ENCODE data around the gene KCNJ10.
"Not testable (repeated sequence)": the region's sequence is repeated elsewhere in the genome, so short reads cannot be mapped to it uniquely, and the experiment has no call there.

Gene KCNJ10

DNA sequence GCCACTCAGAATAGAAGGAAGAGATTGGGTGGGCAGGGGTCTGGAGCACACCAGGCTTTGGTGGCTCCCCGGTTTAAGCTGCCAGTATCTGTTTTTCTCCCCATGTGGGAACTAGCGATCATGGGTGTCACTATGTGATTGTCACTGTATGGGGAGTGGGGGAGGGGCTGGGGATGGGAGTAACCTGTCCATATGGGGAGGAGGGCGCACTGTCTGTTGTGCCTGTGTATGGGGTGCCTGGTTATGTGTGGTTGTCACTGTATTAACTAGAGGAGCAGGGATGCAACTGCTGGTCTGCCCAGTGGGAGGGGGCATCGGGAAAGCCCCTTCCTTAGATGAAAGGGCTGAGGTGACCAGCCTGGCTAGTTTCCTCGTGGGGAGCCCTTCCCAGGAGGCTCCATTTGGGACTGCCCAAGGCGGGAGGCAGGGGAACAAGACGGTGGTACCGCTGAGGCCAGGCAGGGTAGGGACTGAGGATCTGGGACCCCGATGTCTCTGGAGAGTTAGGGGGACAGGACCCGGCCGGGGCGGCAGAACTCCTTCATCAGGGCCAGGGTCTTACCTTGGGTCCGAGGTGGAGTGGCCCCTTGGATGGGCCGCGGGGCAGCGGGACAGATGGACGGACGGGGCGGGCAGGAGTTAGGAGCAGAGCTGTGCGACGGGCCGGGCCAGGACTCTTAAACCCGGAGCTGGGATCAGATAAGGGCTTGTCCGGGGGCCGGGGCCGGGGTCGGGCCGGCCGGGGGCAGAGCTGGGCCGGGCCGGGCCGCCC is at the start of gene KCNJ10:
KCNJ10 (minus strand) TSS at position 701 of the 772 bp plus-strand sequence. CDS start 27,628 bp downstream, outside the sequence.
- no peak for DNase-seq

DNA sequence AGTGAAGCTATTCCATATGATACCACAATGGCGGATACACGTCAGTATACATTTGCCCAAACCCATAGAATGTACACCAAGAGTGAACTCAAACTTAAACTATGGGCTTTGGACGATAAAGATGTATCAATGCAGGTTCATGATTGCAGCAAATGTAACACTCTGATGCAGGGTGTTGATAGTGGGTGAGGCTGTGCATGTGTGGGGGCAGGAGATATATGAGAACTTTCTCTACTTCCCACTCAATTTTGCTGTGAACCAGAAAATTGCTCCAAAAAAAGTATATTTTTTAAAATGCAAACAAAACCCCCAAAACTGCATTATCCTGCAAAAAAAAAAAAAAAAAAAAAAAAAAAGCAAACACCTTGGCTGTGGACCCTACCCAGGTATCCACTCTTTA is 49.0 kb upstream of the KCNJ10 start:
- no peak for DNase-seq

DNA sequence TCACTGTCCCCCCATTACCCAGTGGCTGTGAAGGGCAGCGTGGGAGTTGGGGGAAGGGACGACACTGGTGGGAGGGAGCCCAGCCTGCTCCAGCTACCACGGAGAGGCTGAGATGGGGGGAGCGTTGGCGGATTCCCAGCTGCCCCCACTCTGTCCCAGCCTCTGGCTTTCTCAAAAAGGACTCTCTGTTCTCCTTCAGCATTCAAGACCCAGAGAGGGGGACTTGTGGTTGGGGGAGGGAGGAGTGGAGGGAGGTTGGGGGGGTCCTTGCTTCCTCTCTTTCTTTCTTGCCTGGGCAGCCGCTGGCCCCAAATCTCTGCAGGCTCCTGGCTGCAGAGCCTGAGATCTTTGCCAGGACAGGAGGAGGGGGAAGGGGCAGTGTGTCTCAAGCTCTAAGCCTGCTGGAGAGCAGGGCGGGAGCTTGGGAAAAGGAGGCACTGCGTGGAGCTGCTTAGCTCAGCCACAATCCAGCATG is 47.8 kb upstream of the KCNJ10 start:
- no peak for DNase-seq

DNA sequence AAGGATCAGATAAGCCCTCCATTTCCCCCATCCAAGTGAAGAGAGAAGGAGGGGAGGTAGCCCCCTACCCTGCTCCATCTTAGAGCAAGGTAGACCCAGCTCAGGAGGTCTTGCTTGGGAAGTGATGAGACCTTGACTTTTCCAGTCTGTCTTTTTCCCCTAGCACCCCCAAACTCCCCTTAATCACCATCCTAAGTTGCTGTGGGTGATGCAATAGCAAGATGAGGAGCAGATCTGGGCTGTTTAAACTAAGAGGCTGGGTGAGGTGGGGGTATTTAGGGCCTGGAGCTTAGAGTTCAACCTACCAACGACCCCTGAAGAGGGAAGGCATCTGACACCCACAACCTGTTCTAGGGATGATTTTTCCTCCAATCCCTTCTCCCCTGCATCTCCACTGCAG is 47.3 kb upstream of the KCNJ10 start:
- DNase-seq = no peak

DNA sequence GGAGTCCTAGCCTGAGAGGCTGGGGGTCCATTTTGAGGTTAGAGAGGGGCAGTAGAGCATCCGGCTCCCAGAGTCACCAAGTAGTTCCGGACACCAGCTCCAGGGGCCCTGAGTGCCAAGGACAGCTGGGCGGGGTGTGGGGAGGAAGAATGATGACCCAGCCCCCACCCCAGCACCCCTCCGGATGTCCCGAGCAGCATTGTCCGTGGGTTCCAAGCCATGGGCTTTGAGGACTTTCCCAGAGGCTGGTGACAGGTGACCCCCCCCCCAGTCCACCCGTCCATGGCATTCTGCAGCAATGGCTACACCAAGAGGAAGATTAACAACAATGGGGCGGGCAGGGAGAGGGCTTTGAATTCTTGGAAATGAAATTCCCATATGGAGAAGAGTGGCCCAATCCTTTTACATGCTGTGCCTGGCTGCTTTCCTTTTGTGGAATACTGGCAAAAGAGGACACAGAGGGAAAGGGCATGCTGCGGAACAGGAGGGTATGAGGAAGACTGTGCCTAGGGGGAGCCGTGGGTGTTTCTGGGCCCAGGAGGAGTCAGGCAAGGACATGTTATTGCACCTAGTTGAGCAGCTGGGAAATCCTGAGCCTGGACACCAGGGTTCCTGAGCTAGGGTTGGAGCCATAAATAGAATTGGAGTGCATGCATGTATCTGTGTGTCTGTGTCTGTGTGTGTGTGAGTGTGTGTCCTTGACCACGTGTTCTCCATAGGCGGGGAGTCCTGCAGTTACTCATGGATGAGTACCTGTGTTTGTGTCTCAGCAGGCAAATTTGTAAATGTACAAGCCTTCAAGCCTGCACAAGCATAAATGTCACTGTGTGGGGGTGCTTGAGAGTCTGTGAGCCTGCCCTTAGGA is 46.6 kb upstream of the KCNJ10 start:
- DNase-seq = no peak

DNA sequence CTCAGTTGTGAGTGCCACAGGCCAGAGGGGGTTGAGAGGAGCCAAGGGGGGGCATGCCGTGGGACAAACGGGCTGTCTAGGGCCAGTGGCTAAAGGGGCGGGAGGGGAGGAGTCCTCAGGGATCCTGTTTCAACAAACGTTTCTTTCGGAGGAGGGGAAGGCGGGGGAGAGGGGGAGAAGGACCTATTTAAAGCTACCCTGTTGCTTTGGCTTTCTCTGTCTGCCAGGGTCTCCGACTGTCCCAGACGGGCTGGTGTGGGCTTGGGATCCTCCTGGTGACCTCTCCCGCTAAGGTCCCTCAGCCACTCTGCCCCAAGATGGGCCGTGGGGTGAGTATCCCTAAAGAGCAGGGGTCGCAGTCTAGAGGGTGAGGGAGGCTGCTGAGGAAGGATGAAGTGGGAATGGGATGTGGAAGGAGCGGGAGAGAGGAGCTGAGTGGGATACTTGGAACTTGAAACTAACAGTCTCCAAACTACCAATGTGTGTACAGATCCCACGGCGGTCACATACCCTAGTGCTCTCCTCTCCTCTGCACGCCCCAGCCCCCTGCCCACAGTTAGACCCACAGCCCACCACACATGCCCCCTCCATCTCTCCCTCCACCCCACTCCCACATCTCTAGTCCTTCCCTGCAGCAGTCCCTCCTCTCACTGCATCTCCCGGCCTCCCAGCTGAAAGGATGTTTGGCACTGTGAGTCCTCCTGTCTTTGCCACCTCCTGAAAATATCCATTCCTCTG is 45.8 kb upstream of the KCNJ10 start, which contains the start of gene ATP1A2:
ATP1A2 (plus strand) TSS at position 215 of the 738 bp plus-strand sequence; CDS start at position 318, 103 bp downstream.
- DNase-seq = no peak

DNA sequence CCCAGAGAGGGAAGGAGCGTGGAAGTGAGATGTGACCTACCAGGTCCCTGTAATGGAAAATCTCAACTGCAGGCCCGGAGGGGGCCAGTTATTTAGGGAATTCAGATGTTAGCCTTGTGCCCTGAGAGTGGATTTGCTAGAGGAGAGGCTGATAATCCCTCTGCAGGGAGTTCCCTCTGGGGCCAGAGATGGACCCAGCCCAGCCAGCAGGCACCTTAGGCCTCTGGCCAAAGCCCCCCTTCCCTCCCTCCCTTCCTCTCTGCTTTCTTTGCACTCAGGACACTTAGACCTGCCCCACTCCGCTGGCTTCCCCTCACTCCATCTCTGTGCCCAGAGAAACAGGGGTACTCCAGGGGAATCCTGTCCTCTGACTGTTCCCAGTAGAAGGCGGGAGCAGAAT is 44.1 kb upstream of the KCNJ10 start:
- no peak for DNase-seq

DNA sequence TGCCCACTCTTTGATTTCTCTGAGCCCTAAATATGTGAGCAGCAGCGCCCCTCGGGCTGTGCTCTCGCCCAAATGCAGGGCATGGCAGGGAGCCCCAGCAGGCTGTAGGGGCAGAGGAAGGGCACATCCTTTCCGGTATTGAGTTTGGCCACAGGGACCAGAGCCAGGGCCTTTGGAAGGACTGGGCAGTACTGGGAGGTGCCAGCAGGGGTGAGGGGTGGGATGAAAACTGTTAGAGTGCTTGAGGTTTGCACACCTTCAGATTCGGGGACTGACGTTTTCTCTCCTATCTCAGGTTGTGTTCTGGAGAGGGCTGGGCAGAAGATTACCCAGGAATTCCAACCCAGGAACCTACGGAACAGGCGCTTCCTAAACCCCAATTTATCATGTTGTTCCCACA is 43.4 kb upstream of the KCNJ10 start:
- DNase-seq = no peak

DNA sequence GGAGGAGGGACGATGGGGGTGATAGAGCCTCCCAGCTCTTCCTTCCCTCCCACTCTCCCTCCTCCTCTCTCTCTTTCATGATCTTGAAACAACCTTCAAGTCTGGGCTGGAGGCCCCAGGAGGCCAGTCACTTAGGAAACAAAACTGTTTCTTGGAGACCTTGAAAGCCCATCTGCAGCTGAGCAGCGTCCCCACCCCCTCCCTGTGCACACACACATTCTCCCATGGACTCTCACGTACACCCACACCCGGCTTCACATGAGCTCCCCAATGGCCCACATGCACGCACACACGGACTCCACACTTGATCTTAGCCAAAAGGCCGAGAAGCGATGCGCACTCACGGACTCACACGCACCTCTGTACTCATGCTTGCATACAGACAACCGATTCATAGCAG is 42.4 kb upstream of the KCNJ10 start:
- no peak for DNase-seq

DNA sequence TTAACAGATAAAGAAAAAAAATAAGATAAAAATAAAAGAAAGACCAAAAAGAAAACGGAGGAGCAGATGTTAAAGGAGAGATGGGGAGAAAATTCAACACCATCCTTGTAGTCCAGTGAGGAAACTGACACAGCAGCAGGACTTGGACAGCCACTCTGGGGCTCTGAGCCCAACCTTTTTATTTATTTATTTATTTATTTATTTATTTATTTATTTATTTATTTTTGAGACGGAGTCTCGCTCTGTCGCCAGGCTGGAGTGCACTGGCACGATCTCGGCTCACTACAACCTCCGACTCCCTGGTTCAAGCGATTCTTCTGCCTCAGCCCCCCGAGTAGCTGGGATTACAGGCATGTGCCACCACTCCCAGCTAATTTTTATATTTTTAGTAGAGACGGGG is 41.5 kb upstream of the KCNJ10 start:
- not testable (repeated sequence) for DNase-seq

DNA sequence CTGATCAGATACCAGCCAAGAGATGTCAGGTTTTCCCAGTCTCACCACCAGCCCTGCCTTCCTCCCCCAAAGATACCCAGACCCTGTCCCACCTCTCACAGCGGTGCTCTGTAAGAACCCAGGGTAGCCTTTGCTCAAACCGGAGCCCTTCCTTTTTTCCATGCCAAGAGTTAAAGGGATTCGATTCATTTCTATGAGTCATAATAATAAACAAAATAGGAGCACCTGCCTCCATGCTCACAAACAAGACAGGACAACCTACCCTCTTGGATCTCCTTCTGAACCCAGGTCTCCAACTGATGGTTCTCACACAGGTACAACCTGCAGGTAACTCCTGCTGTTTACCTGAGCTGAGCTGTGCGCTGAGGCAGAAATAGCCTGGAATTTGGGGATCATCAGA is 39.7 kb upstream of the KCNJ10 start:
- no peak for DNase-seq

DNA sequence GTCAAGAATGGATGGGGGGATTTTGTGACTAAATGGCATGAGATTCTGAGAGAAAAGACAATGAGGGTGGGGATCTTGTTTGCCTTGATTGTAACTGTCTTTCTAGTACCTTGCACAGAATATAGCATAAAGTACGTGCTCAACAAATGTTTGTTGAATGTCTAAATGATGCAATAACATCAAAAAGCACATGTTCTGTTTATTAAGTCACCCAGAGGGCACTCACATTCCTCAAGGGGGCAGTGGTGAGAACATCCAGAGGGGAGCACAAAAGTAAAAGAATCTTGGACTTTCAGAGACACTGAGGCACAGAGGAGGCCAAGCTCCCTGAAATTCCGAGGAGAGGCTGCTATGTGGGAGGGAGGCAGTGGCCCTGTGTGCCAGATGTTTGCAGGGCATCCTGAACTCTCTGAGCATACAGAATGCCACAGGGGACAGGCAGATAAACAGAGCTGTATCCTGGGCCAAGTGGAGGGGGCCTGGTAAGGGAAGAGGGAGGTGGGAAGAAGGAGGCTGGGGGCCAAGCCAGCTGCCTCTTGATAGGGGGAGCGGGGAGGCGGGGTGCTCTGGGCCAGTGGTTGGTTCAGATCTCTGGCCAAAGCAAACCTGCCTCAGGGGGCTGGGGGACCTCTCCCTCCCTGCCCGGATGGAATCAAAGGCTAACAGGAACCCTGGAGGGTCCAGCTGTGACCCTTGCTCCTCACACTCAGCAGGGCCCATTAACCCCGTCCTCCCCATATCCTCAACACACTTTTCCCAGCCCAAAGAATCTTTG is 39.1 kb upstream of the KCNJ10 start:
- DNase-seq = no peak

DNA sequence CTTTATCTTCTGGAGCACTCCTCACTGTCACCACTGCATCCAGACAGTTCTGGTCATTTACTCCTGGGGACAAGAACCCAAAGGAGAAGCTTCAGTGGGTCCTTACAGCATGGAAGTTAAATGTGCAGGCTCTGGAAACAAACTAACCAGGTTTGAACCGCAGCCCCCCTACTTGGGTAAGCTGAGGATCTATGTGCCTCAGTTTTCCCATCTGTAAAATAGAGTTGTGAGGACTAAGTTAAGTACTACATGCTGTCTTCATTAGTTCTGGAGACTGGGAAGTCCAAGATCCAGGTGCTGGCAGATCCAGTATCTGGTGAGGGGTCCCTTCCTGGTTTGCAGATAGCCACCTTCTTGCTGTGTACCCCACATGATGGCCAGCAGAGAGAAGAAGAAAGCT is 37.6 kb upstream of the KCNJ10 start:
- DNase-seq = no peak

DNA sequence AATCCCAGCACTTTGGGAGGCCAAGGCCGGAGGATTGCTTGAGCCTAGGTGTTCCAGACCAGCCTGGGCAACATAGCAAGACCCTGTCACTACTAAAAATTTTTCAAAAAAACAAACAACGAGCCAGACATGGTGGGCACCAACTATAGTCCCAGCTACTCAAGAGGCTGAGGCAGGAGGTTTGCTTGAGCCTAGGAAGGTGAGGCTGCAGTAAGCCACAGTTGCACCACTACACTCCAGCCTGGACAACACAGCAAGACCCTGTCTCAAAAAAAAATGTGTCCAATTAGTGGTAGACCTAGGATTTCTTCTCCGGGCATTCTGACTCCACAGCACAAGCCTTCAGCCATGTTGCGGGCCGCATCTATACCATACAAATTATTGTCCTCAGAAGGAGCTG is 35.2 kb upstream of the KCNJ10 start:
- no peak for DNase-seq

DNA sequence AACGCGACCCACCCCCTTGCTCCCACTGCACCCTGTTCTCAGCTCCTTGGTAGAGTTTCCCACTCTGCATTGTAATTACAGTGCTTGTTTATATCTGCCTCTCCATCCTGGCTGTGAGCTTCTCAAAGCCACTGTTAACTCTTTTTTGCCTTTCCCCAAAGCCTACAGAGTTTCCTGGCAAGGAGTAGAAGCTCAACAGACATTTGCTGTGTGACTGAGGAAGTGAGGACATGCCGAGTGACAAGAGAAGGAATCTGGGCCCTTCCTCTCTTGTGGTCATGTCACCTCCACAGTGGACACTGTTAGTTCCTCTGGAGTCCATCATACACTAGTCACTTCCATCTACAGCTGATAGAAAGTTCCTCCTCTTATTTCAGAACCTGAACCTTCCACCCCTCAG is 34.5 kb upstream of the KCNJ10 start:
- no peak for DNase-seq

DNA sequence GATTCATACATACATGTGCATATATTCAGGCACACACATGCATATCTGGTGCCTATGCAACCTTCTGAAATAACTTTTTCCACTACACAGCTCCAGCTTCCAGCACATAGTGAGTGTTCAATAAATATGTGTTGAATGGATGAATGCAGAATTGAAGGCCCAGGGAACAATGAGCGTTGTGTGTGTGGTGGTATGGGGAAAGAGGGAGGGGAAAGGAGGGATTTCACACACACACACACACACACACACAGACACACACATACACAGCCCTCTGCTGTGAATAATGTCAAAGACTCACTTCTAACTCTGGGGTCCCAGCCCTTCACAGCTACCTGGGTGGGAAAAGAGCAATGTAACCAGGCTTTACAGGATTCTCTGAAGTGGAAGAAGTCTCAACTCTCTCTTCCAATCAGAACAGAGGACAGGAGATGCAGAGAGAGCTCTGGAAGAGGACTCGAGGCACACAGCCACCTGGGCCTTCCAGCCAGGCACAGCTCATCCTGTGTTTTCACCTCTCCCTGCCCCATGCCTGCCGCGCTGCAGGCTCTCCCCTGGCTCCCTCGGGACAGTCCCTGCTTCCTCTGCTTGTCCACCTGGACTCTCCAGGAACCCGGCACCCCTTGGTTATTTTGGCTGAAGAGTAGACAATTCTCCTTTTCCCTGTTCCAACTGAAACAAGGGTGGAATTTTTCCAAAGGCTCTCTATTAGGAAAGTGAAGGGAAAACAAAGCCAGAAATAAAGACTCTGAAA is 33.9 kb upstream of the KCNJ10 start:
- no peak for DNase-seq

DNA sequence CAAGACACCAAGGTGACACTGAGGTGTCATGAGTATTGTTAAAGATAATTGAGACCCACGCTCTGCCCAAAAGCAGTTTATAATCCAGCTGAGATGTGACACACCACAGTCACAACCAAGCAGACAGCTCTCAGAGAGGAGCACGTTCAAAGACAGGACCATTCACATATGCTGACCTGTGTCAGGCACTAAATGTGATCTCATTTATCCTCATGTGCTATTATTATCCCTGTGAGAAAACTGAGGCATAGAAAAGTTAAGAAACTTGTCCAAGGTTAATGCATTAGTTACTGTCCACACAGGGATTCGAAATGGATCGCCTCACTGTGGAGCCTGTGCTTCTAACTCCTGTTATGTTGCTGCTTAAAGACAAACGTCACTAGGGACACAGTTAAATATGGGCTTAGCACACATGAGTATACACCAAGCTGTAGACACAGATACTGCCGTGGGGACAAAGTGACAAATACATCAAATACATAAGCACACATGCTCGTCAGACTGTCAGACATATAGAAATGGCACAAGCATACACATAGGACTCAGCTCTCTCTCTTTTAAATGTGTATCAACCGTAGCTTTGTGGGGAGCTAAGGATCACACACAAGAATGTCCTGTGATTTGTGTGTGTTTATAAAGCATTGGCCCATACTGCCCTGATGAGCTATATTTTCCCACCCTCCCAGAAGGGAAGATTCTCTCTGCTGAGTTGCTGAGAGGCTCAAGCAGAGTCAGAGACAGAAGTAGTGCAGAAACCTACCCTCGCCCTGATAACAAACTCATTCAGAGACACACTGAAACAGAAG is 32.0 kb upstream of the KCNJ10 start:
- no peak for DNase-seq

DNA sequence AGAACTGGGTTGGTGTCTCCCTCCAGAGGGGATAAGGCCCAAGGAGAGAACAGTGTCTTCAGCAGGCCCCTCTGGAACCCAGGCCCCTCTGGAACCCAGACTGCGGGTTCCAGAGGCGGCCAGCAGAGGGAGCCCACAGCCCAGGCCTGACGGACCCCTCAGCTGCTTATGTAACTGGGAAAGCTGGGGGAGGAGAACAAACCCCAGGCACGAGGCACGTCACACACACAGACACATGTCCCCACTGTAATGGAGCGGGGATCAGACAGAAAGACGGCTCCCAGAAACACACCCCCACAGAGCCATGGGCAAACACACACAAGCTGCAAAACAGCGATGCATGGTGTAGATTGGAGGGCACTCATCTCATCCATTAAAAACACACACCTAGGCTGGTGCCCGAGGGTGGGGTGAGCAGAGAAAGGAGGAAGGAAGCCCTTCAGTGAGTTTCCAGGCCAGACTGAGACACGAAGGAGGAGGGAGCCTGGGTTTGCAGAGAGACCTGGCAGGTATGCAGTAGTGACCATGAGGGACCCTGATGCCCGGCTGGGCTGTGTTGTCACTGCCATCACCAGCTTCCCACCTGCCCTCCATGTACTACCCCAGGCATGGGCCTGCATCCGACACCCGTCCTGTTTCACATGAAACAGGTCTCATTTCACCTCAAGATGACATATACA is 31.2 kb upstream of the KCNJ10 start:
- peak; percentile 70 for DNase-seq

DNA sequence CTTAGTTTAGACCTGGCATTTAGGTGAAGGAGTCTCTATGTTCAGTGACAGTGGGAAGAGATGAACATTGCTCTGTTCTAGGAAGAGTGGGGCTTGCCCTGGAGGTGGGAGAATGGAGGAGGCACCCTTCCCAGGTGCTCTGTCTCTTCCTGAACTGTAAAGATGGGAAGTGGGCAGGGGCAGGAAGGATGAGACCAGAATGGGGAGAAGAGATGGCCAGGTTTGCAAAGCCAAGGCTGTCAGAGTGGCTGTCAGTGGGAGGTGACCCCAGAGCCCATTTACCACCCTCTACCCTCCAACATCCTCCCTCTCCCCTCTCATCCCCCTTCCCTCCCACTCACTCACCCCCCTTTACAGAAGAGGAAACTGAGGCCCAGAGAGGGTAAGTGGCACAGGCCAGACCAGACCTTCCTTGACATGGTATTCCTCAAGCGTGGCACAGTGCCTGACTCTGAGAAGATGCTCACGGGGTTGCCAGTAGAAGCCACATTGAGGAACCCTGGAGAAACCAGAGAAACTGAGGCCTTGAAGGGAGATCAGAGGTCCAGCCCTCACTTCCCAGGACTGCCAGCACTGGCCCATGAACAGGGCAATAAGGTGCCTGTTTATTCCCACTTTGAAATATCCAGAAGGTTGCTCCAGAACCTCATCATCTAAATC is 29.9 kb upstream of the KCNJ10 start:
- no peak for DNase-seq

All from NCI-H1048 (cell line).